A549 (cell line): Measurements from ENCODE around the gene WNT7B. TPM values are rescaled to one million over a fixed set of nuclear protein-coding genes. Genes with fewer than 3 reads are reported as not detected.

ENCODE experiments used
- ATAC-seq, 2 experiments: fragments of 200-7000 bp in 1 of 2; fragments of >200 bp in 1 of 2; cut with Nextera tagmentation in 1 of 2; cut with Tn5 transposase in 1 of 2; 3 replicates each; pipeline versions ENCODE4 v1.8.0 to v1.9.1; 2018 to 2020; ENCODE audit warnings: mild to moderate bottlenecking in 1 of 2, moderate library complexity in 1 of 2
- CTCF ChIA-PET: fragments of 300-600 bp; sonication (Branson Sonifier 250); formaldehyde crosslinking; extraction: SDS; loops from one replicate; lab custom pipeline; 2021; ENCODE audit warnings: antibody characterized with exemption, inconsistent platforms; lab: Yijun Ruan, JAX
- POLR2A ChIA-PET: fragments of 350-600 bp; formaldehyde crosslinking; extraction: SDS; loops from one replicate; lab custom pipeline; 2021; ENCODE audit warnings: antibody characterized with exemption, inconsistent platforms; lab: Yijun Ruan, JAX
- DNase-seq, 2 experiments: peaks; one replicate each; pipeline versions ENCODE4 v3.0.0 to v3.0.0-alpha.2; 2011 to 2016; ENCODE audit warnings: low read depth in 1 of 2, low spot score in 1 of 2
- FAIRE-seq: peaks from 2 replicates; lab custom pipeline; 2011; peaks lifted over from hg19 to GRCh38; lab: Jason Lieb, UNC
- H3K27ac ChIP-seq, 2 experiments: fragments of >200 bp; sonication (Bioruptor Twin); formaldehyde crosslinking; 3 replicates each; pipeline ENCODE4 v1.5.1; 2016 to 2017
- H3K4me1 ChIP-seq: fragments of >200 bp; sonication (Bioruptor Twin); formaldehyde crosslinking; 3 replicates; pipeline ENCODE4 v1.6.1; 2016
- H3K4me2 ChIP-seq: fragments of >200 bp; sonication (Bioruptor Twin); formaldehyde crosslinking; 3 replicates; pipeline ENCODE4 v1.6.1; 2016
- H3K4me3 ChIP-seq: fragments of >200 bp; sonication (Bioruptor Twin); formaldehyde crosslinking; 3 replicates; pipeline ENCODE4 v1.5.1; 2016
- H3K9me3 ChIP-seq: fragments of >200 bp; sonication (Bioruptor Twin); formaldehyde crosslinking; 3 replicates; pipeline ENCODE4 v1.6.1; 2016
- BHLHE40 ChIP-seq: IDR thresholded peaks from 2 replicates; pipeline ENCODE4 v1.6.1; 2012; ENCODE audit warnings: low read depth, low read length, inconsistent platforms
- CBX2 ChIP-seq: fragments of 200-600 bp; sonication (generic); IDR thresholded peaks from 2 replicates; pipeline ENCODE4 v1.6.1; 2016; ENCODE audit warnings: low read depth, mild to moderate bottlenecking, borderline replicate concordance
- CBX8 ChIP-seq: fragments of 200-600 bp; sonication (generic); IDR thresholded peaks from 2 replicates; pipeline ENCODE4 v1.6.1; 2016
- CEBPB ChIP-seq, 2 experiments: fragments of >200 bp in 1 of 2; sonication (Bioruptor Twin) in 1 of 2; formaldehyde crosslinking in 1 of 2; IDR thresholded peaks; 2 replicates each; pipeline ENCODE4 v1.6.1; 2012 to 2016
- CHD2 ChIP-seq: fragments of 150-350 bp; IDR thresholded peaks from 2 replicates; pipeline ENCODE4 v1.6.1; 2014; ENCODE audit warnings: low read length; ENCODE audit not compliant: partially characterized antibody
- EHF ChIP-seq: fragments of 250-450 bp; sonication (Bioruptor Pico); IDR thresholded peaks from 2 replicates; pipeline ENCODE4 v1.5.0; 2020; ENCODE audit warnings: mild to moderate bottlenecking
- EHMT2 ChIP-seq: fragments of 200-600 bp; sonication (generic); IDR thresholded peaks from 2 replicates; pipeline ENCODE4 v1.6.1; 2016; ENCODE audit warnings: antibody characterized with exemption, low read depth, mild to moderate bottlenecking, moderate library complexity
- FOSB ChIP-seq: fragments of 250-450 bp; sonication (Bioruptor Pico); IDR thresholded peaks from 2 replicates; pipeline ENCODE4 v1.5.0; 2020; ENCODE audit warnings: mild to moderate bottlenecking, moderate library complexity
- FOSL2 ChIP-seq, 2 experiments: fragments of 450-650 bp in 1 of 2; fragments of >200 bp in 1 of 2; sonication (Bioruptor Twin) in 1 of 2; formaldehyde crosslinking; IDR thresholded peaks; 2 replicates each; pipeline versions ENCODE4 v1.5.0 to v1.6.1; 2016 to 2020; ENCODE audit warnings: mild to moderate bottlenecking in 1 of 2, moderate library complexity in 1 of 2
- FOXS1 ChIP-seq: fragments of 250-450 bp; sonication (Bioruptor Pico); IDR thresholded peaks from 2 replicates; pipeline ENCODE4 v1.5.0; 2020; ENCODE audit warnings: mild to moderate bottlenecking, moderate library complexity
- GATA3 ChIP-seq: IDR thresholded peaks from 2 replicates; pipeline ENCODE4 v1.6.1; 2012; ENCODE audit warnings: borderline replicate concordance
- HEYL ChIP-seq: fragments of 250-450 bp; sonication (Bioruptor Pico); IDR thresholded peaks from 2 replicates; pipeline ENCODE4 v1.8.0; 2021; ENCODE audit warnings: mild to moderate bottlenecking, moderate library complexity
- JUNB ChIP-seq: fragments of >200 bp; sonication (Bioruptor Twin); formaldehyde crosslinking; IDR thresholded peaks from 2 replicates; pipeline ENCODE4 v1.6.1; 2016
- KDM5A ChIP-seq: fragments of 200-600 bp; sonication (generic); IDR thresholded peaks from 2 replicates; pipeline ENCODE4 v1.6.1; 2016; ENCODE audit warnings: antibody characterized with exemption, mild to moderate bottlenecking
- NR3C1 ChIP-seq: fragments of >200 bp; sonication (Bioruptor Twin); formaldehyde crosslinking; IDR thresholded peaks from 3 replicates; pipeline ENCODE4 v1.6.1; 2017
- PHF8 ChIP-seq: fragments of 200-600 bp; sonication (generic); IDR thresholded peaks from 2 replicates; pipeline ENCODE4 v1.6.1; 2016; ENCODE audit warnings: low read depth, mild to moderate bottlenecking, antibody characterized with exemption, moderate library complexity, borderline replicate concordance
- POLR2A ChIP-seq: IDR thresholded peaks from 2 replicates; pipeline ENCODE4 v1.6.1; 2012; ENCODE audit warnings: mild to moderate bottlenecking, low read length
- POLR2AphosphoS2 ChIP-seq: conservative IDR thresholded peaks from 2 replicates; pipeline ENCODE4 v1.6.1; 2012; ENCODE audit warnings: low read length, improper control_type of control experiment, inconsistent platforms
- RARB ChIP-seq: fragments of 250-450 bp; sonication (Bioruptor Pico); IDR thresholded peaks from 2 replicates; pipeline ENCODE4 v1.8.0; 2021; ENCODE audit warnings: mild to moderate bottlenecking, moderate library complexity
- RFX5 ChIP-seq: fragments of 450-650 bp; IDR thresholded peaks from 2 replicates; pipeline ENCODE4 v1.7.1; 2014; ENCODE audit warnings: antibody characterized with exemption, mild to moderate bottlenecking, moderate library complexity
- RNF2 ChIP-seq: fragments of 200-600 bp; sonication (generic); IDR thresholded peaks from 2 replicates; pipeline ENCODE4 v1.6.1; 2016; ENCODE audit warnings: low read depth, mild to moderate bottlenecking, antibody characterized with exemption, moderate library complexity, borderline replicate concordance
- TP53 ChIP-seq: fragments of 250-450 bp; sonication (Bioruptor Pico); IDR thresholded peaks from 2 replicates; pipeline ENCODE4 v1.5.0; 2021; ENCODE audit warnings: mild to moderate bottlenecking, moderate library complexity
- ZFP36 ChIP-seq: fragments of 450-650 bp; IDR thresholded peaks from 2 replicates; pipeline ENCODE4 v1.6.1; 2014; ENCODE audit warnings: borderline replicate concordance; ENCODE audit not compliant: partially characterized antibody
- ZSCAN20 ChIP-seq: fragments of 250-450 bp; sonication (Bioruptor Pico); IDR thresholded peaks from 2 replicates; pipeline ENCODE4 v1.8.0; 2022; ENCODE audit warnings: mild to moderate bottlenecking, moderate library complexity
- WGBS: methylation state at CpG from one replicate; pipeline ENCODE4 v1.1.6; 2017; ENCODE audit errors: missing lambda C conversion rate; 5-methylcytosine and 5-hydroxymethylcytosine counted together
- polyA plus RNA-seq, 4 experiments: library from polyadenylated mRNA; depleted of rRNA in 3 of 4; stranded (reverse); fragments of >200 nt; fragmentation: RNase III in 1 of 4; extraction: RNeasy Plus Mini Kit Qiagen cat#74134 plus additional on column Dnase treatment in 1 of 4; gene quantifications; 2 replicates in 3 of 4; 3 replicates in 1 of 4; pipeline ENCODE4 v1.2.3, GENCODE V29; 2011 to 2017
- TF ChIP-seq, protein P1 (sequence below): fragments of 450-650 bp; IDR thresholded peaks from 2 replicates; pipeline ENCODE4 v1.6.1; 2014; ENCODE audit warnings: antibody characterized with exemption
- TF ChIP-seq, protein P2 (sequence below): fragments of 150-350 bp; IDR thresholded peaks from 2 replicates; pipeline ENCODE4 v1.6.1; 2014; ENCODE audit warnings: low read depth, mild to moderate bottlenecking, low read length
- TF ChIP-seq, protein P3 (sequence below): fragments of 250-450 bp; sonication (Bioruptor Pico); IDR thresholded peaks from 2 replicates; pipeline ENCODE4 v1.5.0; 2021; ENCODE audit warnings: mild to moderate bottlenecking, moderate library complexity, borderline replicate concordance
- TF ChIP-seq, protein P4 (sequence below): fragments of >200 bp; sonication (Bioruptor Twin); formaldehyde crosslinking; IDR thresholded peaks from 2 replicates; pipeline ENCODE4 v1.6.1; 2016
- TF ChIP-seq, protein P5 (sequence below): fragments of 200-600 bp; sonication (generic); IDR thresholded peaks from 2 replicates; pipeline ENCODE4 v1.6.1; 2016; ENCODE audit warnings: antibody characterized with exemption, mild to moderate bottlenecking, moderate library complexity

Gene WNT7B
- polyA plus RNA-seq, 2 of the 4 experiments (the other 2 are of a cell fraction), result 16.9 to 80.8 TPM

DNA sequence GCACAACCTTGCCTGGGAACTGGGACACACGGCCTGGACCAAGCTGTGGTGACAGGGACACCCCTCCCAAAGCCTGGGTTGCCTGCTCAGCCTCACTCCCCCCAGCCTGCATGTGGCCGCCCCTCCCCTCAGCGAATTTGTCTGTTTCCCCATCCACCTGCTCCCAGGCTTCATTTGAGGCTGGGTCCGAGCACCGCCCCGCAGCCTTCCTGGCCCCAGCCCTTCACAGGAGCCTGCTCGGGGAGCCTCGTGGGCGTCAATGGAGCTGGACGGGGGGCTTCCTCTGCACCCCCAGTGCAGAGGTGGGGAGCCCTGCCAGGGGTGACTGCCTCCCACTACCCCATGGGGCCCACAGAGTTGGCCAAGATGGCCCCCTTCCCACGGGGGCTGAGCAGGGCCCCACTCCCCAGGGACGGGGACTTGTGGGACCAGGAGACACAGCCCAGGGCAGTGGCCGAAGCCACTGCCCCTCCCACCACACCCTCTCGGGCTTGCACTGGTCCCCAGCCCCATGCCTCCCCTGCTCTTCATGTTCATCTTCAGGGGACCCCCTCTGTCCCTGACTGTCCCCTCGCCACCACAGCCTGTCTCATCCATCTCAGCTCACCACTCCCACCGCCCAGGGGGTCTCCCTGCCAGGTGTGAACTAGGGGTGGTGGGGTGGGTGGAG lies 91.7 kb downstream of the WNT7B start:
- Histone ChIP-seq H3K9me3 (no peaks in the 10 kb centered on the region), H3K4me3 (no peak overlapping the region), H3K4me2 (no peak overlapping the region), H3K27ac (no peak overlapping the region), H3K4me1 (no peaks in the 10 kb centered on the region)
- ChIA-PET POLR2A (no interaction called here), CTCF (interaction anchor here (1.5 kb wide), 1 partner anchor 22 kb away, joined by 4 read pairs; no protein-coding TSS in a partner anchor)
- DNase-seq, result no peak
- no peak for ATAC-seq
- no peak for FAIRE-seq
- TF ChIP-seq ZSCAN20 (no peak), PHF8 (no peak), POLR2AphosphoS2 (no peak), POLR2A (no peak), TP53 (no peak), KDM5A (no peak), HEYL (CRISPR knock-in tag) (no peak), FOSL2 (IDR thresholded peaks at IDR 0.05) (no peak), FOSL2 (CRISPR knock-in tag; IDR thresholded peaks at IDR 0.05) (no peak), EHMT2 (no peak), JUNB (no peak), NR3C1 (no peak), RARB (no peak), CBX8 (no peak), RNF2 (no peak), BHLHE40 (no peak), EHF (no peak), CHD2 (no peak), CEBPB (IDR thresholded peaks at IDR 0.05) (no peak)
- TF ChIP-seq, protein P1, sequence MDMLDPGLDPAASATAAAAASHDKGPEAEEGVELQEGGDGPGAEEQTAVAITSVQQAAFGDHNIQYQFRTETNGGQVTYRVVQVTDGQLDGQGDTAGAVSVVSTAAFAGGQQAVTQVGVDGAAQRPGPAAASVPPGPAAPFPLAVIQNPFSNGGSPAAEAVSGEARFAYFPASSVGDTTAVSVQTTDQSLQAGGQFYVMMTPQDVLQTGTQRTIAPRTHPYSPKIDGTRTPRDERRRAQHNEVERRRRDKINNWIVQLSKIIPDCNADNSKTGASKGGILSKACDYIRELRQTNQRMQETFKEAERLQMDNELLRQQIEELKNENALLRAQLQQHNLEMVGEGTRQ, result no peak
- WGBS, result 93% methylated on average over 10 of the region's 16 CpGs

DNA sequence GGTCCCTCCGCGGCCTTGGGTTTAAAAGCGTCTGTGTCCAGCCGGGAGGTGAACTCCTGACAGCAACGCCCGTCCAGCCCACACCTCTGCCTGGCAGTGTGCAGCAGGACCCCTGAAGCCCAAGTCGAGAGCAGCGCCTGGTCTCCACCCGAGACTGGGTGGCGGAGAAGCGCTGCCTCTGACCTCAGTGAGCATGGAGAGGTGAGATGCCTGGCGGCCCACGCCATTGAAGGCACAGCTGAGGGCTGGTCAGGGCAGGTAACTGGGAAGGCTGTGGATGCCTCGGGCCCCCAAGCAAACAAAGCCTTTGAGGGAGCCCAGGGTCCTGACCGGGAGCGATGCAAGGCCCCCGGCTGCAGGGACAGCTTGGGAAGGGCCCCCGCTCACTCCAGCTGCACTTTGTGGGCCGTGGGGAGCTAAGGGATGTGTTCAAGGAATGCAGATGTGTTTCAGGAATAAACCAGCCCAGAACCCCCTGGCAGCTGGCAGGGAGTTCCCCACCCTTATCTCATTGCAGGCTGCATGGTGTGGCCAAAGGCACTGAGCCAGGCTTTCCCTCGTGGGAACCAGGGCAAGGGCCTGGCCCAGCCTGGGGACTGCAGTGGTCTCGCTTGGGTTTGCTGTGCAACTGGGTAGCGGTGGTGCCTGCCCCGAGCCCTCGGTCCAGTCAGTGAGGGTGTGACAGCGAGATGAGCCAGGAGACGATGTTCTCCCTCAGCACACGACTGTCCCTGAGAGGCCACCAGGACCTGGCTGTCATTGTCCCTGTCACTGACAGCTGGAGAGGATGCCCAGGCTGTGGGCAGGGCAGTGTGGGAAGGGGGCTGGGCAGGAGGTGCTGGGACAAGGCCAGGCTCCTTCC lies 92.5 kb downstream of the WNT7B start:
- FAIRE-seq (no peak), DNase-seq (no peak), ATAC-seq (peak in 1 of 2 experiments; percentile 19; a peak in 3 of 6 replicates)
- Histone ChIP-seq H3K4me2 (no peak overlapping the region), H3K4me3 (no peak overlapping the region), H3K9me3 (no peaks in the 10 kb centered on the region), H3K4me1 (no peaks in the 10 kb centered on the region), H3K27ac (no peak overlapping the region)
- 78% methylated on average over 15 of the region's 27 CpGs for WGBS
- POLR2A ChIA-PET, result no interaction called here
- CTCF ChIA-PET, result interaction anchor here (1.5 kb wide), 1 partner anchor 21 kb away, joined by 4 read pairs; no protein-coding TSS in a partner anchor
- TF ChIP-seq, protein P2, sequence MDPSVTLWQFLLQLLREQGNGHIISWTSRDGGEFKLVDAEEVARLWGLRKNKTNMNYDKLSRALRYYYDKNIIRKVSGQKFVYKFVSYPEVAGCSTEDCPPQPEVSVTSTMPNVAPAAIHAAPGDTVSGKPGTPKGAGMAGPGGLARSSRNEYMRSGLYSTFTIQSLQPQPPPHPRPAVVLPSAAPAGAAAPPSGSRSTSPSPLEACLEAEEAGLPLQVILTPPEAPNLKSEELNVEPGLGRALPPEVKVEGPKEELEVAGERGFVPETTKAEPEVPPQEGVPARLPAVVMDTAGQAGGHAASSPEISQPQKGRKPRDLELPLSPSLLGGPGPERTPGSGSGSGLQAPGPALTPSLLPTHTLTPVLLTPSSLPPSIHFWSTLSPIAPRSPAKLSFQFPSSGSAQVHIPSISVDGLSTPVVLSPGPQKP, result no peak
- TF ChIP-seq, protein P3, sequence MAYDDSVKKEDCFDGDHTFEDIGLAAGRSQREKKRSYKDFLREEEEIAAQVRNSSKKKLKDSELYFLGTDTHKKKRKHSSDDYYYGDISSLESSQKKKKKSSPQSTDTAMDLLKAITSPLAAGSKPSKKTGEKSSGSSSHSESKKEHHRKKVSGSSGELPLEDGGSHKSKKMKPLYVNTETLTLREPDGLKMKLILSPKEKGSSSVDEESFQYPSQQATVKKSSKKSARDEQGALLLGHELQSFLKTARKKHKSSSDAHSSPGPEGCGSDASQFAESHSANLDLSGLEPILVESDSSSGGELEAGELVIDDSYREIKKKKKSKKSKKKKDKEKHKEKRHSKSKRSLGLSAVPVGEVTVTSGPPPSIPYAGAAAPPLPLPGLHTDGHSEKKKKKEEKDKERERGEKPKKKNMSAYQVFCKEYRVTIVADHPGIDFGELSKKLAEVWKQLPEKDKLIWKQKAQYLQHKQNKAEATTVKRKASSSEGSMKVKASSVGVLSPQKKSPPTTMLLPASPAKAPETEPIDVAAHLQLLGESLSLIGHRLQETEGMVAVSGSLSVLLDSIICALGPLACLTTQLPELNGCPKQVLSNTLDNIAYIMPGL (CRISPR knock-in tag), result no peak
- TF ChIP-seq FOSL2 (IDR thresholded peaks at IDR 0.05) (no peak), FOSL2 (CRISPR knock-in tag; IDR thresholded peaks at IDR 0.05) (no peak), ZFP36 (no peak), FOXS1 (CRISPR knock-in tag) (no peak), FOSB (CRISPR knock-in tag) (no peak), TP53 (no peak), KDM5A (no peak), JUNB (no peak), GATA3 (no peak), CBX2 (no peak), EHMT2 (no peak), RFX5 (no peak)
- TF ChIP-seq, protein P4, sequence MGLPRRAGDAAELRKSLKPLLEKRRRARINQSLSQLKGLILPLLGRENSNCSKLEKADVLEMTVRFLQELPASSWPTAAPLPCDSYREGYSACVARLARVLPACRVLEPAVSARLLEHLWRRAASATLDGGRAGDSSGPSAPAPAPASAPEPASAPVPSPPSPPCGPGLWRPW, result no peak
- TF ChIP-seq, protein P5, sequence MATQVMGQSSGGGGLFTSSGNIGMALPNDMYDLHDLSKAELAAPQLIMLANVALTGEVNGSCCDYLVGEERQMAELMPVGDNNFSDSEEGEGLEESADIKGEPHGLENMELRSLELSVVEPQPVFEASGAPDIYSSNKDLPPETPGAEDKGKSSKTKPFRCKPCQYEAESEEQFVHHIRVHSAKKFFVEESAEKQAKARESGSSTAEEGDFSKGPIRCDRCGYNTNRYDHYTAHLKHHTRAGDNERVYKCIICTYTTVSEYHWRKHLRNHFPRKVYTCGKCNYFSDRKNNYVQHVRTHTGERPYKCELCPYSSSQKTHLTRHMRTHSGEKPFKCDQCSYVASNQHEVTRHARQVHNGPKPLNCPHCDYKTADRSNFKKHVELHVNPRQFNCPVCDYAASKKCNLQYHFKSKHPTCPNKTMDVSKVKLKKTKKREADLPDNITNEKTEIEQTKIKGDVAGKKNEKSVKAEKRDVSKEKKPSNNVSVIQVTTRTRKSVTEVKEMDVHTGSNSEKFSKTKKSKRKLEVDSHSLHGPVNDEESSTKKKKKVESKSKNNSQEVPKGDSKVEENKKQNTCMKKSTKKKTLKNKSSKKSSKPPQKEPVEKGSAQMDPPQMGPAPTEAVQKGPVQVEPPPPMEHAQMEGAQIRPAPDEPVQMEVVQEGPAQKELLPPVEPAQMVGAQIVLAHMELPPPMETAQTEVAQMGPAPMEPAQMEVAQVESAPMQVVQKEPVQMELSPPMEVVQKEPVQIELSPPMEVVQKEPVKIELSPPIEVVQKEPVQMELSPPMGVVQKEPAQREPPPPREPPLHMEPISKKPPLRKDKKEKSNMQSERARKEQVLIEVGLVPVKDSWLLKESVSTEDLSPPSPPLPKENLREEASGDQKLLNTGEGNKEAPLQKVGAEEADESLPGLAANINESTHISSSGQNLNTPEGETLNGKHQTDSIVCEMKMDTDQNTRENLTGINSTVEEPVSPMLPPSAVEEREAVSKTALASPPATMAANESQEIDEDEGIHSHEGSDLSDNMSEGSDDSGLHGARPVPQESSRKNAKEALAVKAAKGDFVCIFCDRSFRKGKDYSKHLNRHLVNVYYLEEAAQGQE, result no peak
